GM21576 (cell line): ENCODE measurements around the gene JAML.

Experiments used
- ATAC-seq: cut with Tn5 transposase; IDR thresholded peaks from one replicate; pipeline ENCODE4 v1.9.1; 2021; ENCODE audit warnings: mild to moderate bottlenecking, moderate library complexity; ENCODE audit not compliant: unreplicated experiment

The JAML gene

GRCh38 chr11:118224511-118225188 lies at the start of gene JAML:
TSS of gene JAML (minus strand) at chr11:118225011. CDS start at chr11:118214866, 10,145 bp downstream.
- no peak for ATAC-seq

GRCh38 chr11:118274186-118274585 lies 49.4 kb upstream of the JAML start:
- ATAC-seq: no peak

GRCh38 chr11:118272001-118272400 lies 47.2 kb upstream of the JAML start:
- no peak for ATAC-seq

GRCh38 chr11:118267486-118267885 lies 42.7 kb upstream of the JAML start:
- ATAC-seq: no peak

GRCh38 chr11:118265954-118266353 lies 41.1 kb upstream of the JAML start:
- no peak for ATAC-seq

GRCh38 chr11:118264569-118265465 lies 40.0 kb upstream of the JAML start:
- ATAC-seq: no peak

- ATAC-seq: no peak
Measured at GRCh38 chr11:118263695-118264568, 39.1 kb upstream of the JAML start, which contains the start of gene MPZL2. TSS of gene MPZL2 (minus strand) at chr11:118264297. CDS start at chr11:118264153, 144 bp downstream.

- no peak for ATAC-seq
Measured at GRCh38 chr11:118263112-118263511, 38.3 kb upstream of the JAML start.

GRCh38 chr11:118260353-118260752 lies 35.5 kb upstream of the JAML start:
- ATAC-seq: no peak

- no peak for ATAC-seq
Measured at GRCh38 chr11:118259138-118259537, 34.3 kb upstream of the JAML start.

- no peak for ATAC-seq
Measured at GRCh38 chr11:118258410-118258809, 33.6 kb upstream of the JAML start.

GRCh38 chr11:118252688-118253087 lies 27.9 kb upstream of the JAML start:
- no peak for ATAC-seq

GRCh38 chr11:118251858-118252652 lies 27.2 kb upstream of the JAML start, which contains the start of gene MPZL3:
TSS of gene MPZL3 (minus strand) at chr11:118252365. CDS start at chr11:118252294, 71 bp downstream.
- peak; percentile 69 for ATAC-seq

- no peak for ATAC-seq
Measured at GRCh38 chr11:118247041-118247440, 22.2 kb upstream of the JAML start.

GRCh38 chr11:118245936-118246562 lies 21.2 kb upstream of the JAML start:
- ATAC-seq: no peak

GRCh38 chr11:118243993-118244762 lies 19.4 kb upstream of the JAML start:
- no peak for ATAC-seq

GRCh38 chr11:118243161-118243560 lies 18.4 kb upstream of the JAML start:
- no peak for ATAC-seq

- no peak for ATAC-seq
Measured at GRCh38 chr11:118241764-118242098, 16.9 kb upstream of the JAML start.
